NOMO-1 (cell line): ENCODE measurements around the gene ANTKMT.

Experiments used
- DNase-seq, 2 experiments: peaks; one replicate each; lab custom pipeline; 2025; ENCODE audit not compliant: unreplicated experiment in 2 of 2; lab: John Stamatoyannopoulos, UW

The ANTKMT gene

GRCh38 chr16:695355-696089 is 25.4 kb upstream of the ANTKMT start:
- peak; percentile 23 to 44 for DNase-seq

DNA sequence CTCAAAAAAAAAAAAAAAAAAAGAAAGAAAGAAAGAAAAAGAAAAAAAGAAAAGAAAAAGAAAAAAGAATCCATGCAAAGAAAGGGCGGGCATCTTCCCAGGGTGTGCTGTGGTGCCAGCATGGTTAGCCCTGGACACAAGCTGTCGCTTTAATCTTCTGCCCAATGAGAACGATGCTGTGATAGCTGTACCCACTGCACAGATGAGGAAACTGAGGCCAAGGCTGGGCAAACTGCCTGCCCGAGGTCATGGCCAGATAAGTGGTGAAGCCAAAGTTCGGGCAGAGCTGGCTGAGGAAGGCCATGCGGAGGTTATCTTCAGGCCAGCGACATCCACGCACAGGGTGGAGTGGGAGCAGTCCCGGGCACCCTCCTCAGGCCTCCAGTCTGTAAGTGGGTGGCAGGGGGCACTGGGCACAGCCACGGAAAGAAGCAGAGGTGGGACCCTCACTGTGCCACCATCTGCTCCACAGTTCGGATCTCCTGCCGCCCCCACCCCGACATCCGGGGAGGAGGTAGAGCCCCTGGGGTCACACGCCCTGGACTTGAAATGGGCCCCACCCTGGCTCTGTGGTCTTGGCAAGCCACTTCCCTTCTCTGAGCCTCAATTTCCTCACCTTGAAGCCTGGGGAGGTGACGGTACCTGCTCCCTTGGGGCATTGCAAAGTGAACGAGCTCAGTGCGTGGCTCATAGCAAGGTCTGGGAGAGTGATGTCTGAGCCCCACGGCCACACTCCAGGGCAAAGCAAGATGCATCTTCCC is 21.9 kb upstream of the ANTKMT start:
- DNase-seq = no peak

DNA sequence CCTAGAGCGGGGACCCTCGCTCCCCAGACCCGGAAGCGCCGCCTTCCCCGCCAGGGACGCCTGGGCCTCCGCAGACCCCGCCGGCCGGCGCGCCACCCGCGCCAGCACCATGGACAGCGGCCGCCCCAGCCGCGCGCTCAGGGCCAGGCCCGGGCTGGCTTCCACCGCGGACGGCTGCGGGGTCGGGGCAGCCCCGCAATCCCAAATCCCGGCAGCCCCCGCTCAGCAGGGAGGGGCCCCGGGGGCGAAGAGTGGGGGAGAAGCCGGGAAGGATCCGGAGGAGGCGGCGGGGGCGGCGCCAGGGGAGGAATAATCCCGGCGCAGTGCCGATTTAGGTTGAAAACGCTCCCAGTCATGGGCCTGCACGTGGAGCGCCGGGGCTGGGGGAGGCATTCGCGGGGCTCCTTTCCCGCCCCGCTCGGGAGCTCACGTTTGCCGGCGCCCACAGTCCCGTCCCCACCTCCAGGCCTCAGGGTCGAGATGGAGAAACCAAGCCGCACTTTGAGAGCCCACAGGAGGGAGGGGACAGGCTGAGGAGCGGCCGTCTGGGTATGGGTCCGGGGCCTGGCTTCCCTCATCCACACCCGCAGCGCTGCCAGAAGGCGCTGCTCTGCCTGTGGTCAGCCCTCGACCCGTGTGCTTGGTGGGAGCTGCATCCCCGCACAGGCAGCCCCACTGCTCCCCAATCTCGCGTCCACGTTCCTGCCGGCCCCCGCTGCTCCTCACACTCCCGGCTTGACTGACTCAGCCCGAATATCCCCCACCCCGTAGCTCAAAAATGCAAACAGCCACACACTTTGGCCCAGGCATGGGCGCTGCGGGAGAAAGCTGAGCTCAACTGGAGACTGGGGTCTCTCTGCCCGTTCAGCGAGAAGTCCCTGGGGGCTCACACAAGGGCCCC is 20.0 kb upstream of the ANTKMT start:
- peak in 1 of 2 experiments; percentile 39 for DNase-seq

GRCh38 chr16:702341-702740 is 18.6 kb upstream of the ANTKMT start:
- DNase-seq = no peak

- no peak for DNase-seq
These were observed 17.5 kb upstream of the ANTKMT start for GRCh38 chr16:703406-703805.

- no peak for DNase-seq
These were observed 16.9 kb upstream of the ANTKMT start for GRCh38 chr16:704047-704446.

- DNase-seq = no peak
These were observed 16.2 kb upstream of the ANTKMT start for GRCh38 chr16:704552-705380.

DNA sequence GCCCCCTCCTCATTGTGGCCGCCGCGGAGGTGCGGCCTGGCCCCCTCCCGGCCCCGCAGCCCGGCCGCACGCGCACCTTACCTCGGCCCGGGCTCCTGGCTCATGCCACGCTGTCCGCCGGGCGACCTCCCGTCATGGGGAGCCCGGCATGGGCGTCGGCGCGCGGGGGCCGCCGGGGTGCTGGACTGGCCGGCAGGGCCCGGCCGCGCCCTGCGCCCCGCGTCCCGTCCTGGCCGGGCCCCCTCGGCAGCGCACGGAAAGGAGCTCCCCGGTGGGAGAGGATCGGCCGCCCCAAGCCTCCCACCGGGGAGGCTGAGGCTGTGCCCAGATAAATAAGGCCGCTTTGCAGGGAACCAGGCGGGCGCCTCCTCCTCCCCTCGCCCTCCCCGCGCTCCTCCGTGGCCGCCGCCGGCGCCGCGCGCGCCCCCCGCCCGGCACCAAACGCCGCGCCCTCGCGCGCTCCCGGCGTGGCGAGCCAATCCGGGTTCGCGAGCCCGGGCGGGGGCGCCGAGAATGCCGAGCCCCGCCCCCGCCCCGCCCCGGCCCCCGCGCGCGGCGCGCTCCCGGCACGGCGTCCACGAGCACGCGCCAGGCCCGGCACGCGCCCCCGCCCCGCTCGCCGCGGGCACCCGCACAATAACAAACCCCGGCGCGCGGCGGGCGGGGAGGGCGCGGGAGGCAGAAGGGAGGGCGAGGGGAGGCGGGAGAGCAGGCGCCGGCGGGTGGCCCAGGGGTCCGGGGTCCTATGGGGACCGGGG is 15.3 kb upstream of the ANTKMT start, which contains the start of gene FBXL16:
FBXL16 (minus strand) TSS at position 371 of the 758 bp plus-strand sequence. CDS start 8,396 bp downstream, outside the sequence.
- DNase-seq = no peak

DNA sequence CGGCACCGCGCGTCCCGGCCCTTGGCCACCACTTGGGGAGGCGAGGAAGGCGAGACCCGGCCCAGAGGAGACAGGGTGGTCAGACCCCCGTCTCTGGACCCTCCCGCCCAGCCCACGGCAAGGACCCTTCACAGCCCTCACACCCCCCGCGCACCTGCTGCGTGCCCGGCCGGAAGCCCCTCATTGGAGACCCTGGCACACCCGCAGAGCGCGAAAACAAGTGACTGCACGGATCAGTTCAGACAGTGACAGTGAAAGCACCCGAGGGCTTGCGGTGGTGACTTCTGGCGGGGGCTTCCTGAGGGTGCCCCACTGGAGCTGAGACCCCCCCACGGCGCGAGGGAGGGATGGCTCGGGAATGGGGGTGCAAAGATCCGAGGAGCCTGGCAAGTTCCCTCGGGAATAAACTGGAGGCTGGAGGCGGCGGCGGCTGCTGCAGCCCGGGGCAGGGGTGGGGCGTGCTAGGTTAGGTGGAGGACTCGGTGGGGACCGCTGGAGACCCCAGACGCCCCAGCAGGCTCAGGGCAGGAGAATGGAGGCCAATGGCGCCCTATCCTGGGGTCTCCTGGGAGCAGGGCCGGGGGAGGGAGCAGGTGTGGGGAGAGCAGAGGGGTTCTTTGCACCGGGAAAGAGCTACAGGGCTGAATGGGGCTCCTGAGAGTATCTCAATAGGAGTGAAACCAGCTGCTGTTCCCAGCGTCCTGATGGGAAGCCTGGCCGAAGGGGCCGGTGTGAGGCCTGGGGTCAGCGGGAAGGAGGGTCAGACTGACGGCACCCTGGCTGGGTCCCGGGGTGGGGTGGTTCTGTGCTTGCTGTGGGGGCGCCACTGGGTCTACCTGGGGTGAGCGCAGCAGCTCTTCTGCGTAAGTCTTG is 14.5 kb upstream of the ANTKMT start:
- no peak for DNase-seq

DNA sequence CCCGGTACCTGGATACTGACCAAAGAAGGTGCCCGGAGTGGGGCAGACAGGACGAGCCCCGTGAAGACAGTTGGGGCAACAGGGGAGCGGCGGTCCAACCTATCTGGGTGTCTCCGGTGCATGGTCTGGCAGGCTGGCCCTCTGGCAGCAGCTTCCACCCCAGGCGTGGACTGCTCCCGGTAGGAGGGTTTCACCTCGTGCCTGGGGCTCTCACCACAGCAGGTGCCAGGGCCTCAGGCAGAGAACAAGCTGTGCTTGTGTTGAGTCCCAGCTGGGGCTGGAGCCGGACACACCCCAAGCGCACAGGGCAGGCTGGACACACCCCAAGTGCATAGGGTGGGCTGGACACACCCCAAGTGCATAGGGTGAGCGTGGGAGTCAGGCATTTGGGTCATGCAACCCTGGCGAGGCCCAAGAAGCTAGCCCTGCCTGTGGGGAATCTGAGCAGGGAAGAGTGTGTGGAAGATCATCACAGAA is 13.8 kb upstream of the ANTKMT start:
- no peak for DNase-seq

GRCh38 chr16:708019-708418 is 12.9 kb upstream of the ANTKMT start:
- no peak for DNase-seq

GRCh38 chr16:708959-709358 is 12.0 kb upstream of the ANTKMT start:
- no peak for DNase-seq

GRCh38 chr16:709566-710499 is 11.1 kb upstream of the ANTKMT start:
- no peak for DNase-seq

GRCh38 chr16:710500-711075 is 10.4 kb upstream of the ANTKMT start:
- no peak for DNase-seq

- no peak for DNase-seq
These were observed 9.9 kb upstream of the ANTKMT start for GRCh38 chr16:711084-711483.

DNA sequence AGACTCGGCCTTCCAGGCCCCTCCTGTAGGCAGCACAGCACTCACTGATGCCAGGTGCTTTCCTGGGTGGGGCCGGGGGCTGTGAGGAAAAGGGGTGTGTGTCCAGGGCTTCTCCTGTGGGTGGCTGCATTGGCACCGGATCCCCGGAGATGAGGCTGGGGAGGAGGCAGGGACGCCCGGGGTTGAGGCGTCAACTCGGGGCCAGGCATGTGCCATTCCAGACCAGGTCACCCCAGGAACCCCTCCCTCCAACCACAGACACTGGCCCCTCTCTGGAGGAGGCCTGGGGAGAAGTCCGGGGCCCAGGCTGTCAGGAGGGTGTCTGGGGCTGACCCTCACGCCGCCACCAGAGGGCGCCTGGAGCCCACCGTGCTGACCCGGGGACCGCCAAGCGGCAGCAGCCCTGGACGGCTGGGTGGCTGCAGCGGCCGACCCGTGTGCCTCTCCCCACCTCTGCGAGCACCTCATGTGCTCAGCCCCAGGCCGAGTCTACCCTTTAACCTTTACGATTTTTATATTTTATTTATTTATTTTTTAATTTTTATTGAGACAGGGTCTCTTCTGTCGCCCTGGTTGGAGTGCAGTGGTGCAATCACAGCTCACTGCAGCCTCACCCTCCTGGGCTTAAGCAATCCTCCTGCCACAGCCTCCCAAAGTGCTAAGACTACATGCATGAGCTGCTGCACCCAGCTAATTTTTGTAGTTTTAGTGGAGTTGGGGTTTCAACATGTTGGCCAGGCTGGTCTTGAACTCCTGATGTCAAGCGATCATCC is 9.2 kb upstream of the ANTKMT start:
- DNase-seq = peak; percentile 62 to 65
